Measurements from ENCODE around the gene NUP210L. TPM values are rescaled to one million over a fixed set of nuclear protein-coding genes. Genes with fewer than 3 reads are reported as not detected.

The NUP210L gene
- total RNA-seq, 6 experiments from 2014 or later, result not detected

- H3K27me3 Mint-ChIP-seq (ENCODE audit: insufficient read depth), result peaks cover 28% of the 10 kb centered on the region
- H3K27ac Mint-ChIP-seq, result no peak within 1 kb of the TSS
- H3K4me1 Mint-ChIP-seq (ENCODE audit: low read depth), result peaks cover 23% of the 10 kb centered on the region
- no peak for TF ChIP-seq CTCF (IDR thresholded peaks at IDR 0.05)
- no peaks in the 10 kb centered on the region for H3K36me3 Mint-ChIP-seq (ENCODE audit: low read depth)
- H3K4me3 Mint-ChIP-seq, result no peak within 1 kb of the TSS
- no peak for DNase-seq
- H3K9me3 Mint-ChIP-seq, result no peaks in the 10 kb centered on the region
These were observed 37.2 kb upstream of the NUP210L start, which contains the start of gene TPM3 for GRCh38 chr1:154191990-154192461. Gene TPM3, minus strand, starts transcription at chr1:154192100. Its CDS starts 82 bp downstream, at chr1:154192018.

GRCh38 chr1:154190550-154190949 lies 35.7 kb upstream of the NUP210L start:
- Mint-ChIP-seq H3K4me1 (ENCODE audit: low read depth) (peaks cover 20% of the 10 kb centered on the region), H3K9me3 (no peaks in the 10 kb centered on the region), H3K36me3 (ENCODE audit: low read depth) (no peaks in the 10 kb centered on the region), H3K4me3 (no peak overlapping the region), H3K27ac (no peak overlapping the region), H3K27me3 (ENCODE audit: insufficient read depth) (peaks cover 32% of the 10 kb centered on the region)
- peak; percentile 30 for DNase-seq
- no peak for TF ChIP-seq CTCF (IDR thresholded peaks at IDR 0.05)

GRCh38 chr1:154186852-154187501 lies 32.1 kb upstream of the NUP210L start:
- Mint-ChIP-seq H3K27ac (no peak overlapping the region), H3K27me3 (ENCODE audit: insufficient read depth) (peaks cover 18% of the 10 kb centered on the region), H3K4me3 (no peak overlapping the region), H3K9me3 (no peaks in the 10 kb centered on the region; the same call in 1 of the 2 replicates), H3K4me1 (ENCODE audit: low read depth) (peaks cover 29% of the 10 kb centered on the region), H3K36me3 (ENCODE audit: low read depth) (peaks cover 11% of the 10 kb centered on the region)
- TF ChIP-seq CTCF (IDR thresholded peaks at IDR 0.05), result no peak
- no peak for DNase-seq

- H3K9me3 Mint-ChIP-seq, result no peaks in the 10 kb centered on the region; the same call in 1 of the 2 replicates
- peaks cover 31% of the 10 kb centered on the region for H3K4me1 Mint-ChIP-seq (ENCODE audit: low read depth)
- peaks cover 19% of the 10 kb centered on the region for H3K36me3 Mint-ChIP-seq (ENCODE audit: low read depth)
- peak; percentile 71 for TF ChIP-seq CTCF (IDR thresholded peaks at IDR 0.05)
- DNase-seq, result peak; percentile 36
- peaks cover 14% of the 10 kb centered on the region for H3K27me3 Mint-ChIP-seq (ENCODE audit: insufficient read depth)
- H3K4me3 Mint-ChIP-seq, result no peak overlapping the region
- H3K27ac Mint-ChIP-seq, result no peak overlapping the region
These were observed 31.3 kb upstream of the NUP210L start for GRCh38 chr1:154186177-154186576.

- peak overlapping the region; percentile 97 for H3K27ac Mint-ChIP-seq
- H3K4me3 Mint-ChIP-seq, result peak overlapping the region; percentile 99
- no peak; the same call in 1 of the 2 replicates for TF ChIP-seq CTCF (IDR thresholded peaks at IDR 0.05)
- H3K27me3 Mint-ChIP-seq (ENCODE audit: insufficient read depth), result peaks cover 12% of the 10 kb centered on the region
- H3K4me1 Mint-ChIP-seq (ENCODE audit: low read depth), result peaks cover 47% of the 10 kb centered on the region
- H3K9me3 Mint-ChIP-seq, result no peaks in the 10 kb centered on the region; the same call in 1 of the 2 replicates
- DNase-seq, result peak; percentile 97
- H3K36me3 Mint-ChIP-seq (ENCODE audit: low read depth), result peaks cover 40% of the 10 kb centered on the region
These were observed 28.4 kb upstream of the NUP210L start for GRCh38 chr1:154183046-154183915.

Measured in HFFc6 (cell line).